Hematopoietic multipotent progenitor cell (in vitro differentiated cells): ENCODE measurements around the gene NKAP. TPM values are rescaled to one million over a fixed set of nuclear protein-coding genes. Genes with fewer than 3 reads are reported as not detected.
"Not testable (repeated sequence)": the region's sequence is repeated elsewhere in the genome, so short reads cannot be mapped to it uniquely, and the experiment has no call there.

Experiments used
- DNase-seq, 3 donors: peaks; one replicate each; pipeline ENCODE4 v3.0.0-alpha.2; 2011 to 2015; ENCODE audit warnings: low read depth in 2 of 3, low spot score in 2 of 3
- total RNA-seq: library from RNA; depleted of rRNA; stranded (reverse); fragments of >200 nt; gene quantifications from one replicate; pipeline ENCODE4 v1.2.3, GENCODE V29; 2012

Gene NKAP
- total RNA-seq, 1 donor, result 3.2 TPM

DNA sequence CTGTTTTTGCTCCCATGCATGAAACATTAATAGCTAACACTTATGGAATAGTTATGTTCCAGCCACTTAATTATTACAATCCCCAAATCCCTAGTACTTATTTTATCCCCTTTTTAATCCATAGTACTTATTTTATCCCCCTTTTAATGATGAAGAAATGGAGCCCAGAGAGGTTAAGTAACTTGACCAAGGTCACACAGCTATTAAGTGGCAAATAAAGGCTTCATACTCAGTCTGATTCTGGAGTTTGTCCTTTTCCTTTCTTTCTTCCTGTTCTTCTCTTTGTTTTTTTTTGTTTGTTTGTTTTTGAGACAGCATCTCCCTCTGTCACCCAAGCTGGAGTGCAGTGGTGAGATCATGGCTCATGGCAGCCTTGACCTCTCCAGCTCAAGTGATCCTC is 2.2 kb downstream of the NKAP start:
- no peak for DNase-seq

- DNase-seq, result no peak
These were observed 8.2 kb downstream of the NKAP start for GRCh38 chrX:119935215-119935874.

GRCh38 chrX:119922391-119922790 is 21.2 kb downstream of the NKAP start:
- DNase-seq, result not testable (repeated sequence)

- no peak for DNase-seq
These were observed 23.5 kb downstream of the NKAP start for GRCh38 chrX:119919835-119920585.

DNA sequence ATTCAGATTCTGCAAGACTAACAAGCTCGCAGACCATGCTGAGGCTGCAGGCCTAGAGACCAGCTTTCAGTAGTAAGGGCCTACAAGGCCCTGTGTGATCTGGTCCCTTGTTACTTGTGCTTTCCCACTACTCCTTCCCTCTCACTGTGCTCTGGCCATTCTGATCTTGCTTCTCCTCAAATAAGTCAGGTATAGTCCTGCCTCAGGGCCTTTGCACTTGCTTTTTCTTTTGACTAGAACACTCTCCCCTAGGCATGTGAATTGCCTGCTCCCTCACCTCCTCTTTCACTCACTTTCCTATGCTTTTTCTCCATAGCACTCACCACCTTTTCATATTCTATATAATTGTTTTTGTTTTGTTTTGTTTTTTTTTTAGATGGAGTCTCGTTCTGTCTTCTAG is 25.7 kb downstream of the NKAP start:
- DNase-seq, result no peak

- no peak for DNase-seq
These were observed 27.2 kb downstream of the NKAP start for GRCh38 chrX:119916310-119916709.

GRCh38 chrX:119900976-119901375 is 42.6 kb downstream of the NKAP start:
- no peak for DNase-seq

DNA sequence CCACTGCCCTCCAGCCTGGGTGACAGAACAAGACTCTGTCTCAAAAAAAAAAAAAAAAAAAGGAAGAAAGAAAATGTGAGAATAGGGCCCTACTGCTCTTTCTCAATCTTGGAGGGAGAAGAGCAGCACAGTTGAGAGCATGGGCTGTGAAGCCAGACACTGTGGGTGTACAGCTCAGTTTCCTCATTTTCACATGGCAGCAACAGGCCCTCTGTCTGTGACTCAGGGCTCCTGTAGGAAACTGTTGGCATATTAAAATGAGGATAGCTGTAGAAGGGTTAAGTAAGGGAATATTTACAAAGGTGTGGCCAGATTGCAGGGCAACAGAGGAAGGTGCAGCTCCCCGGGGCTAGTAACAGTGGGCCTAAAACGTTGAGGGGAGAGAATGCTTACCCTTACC is 44.4 kb downstream of the NKAP start:
- peak in 2 of 3 donors; percentile 7 to 9 for DNase-seq

DNA sequence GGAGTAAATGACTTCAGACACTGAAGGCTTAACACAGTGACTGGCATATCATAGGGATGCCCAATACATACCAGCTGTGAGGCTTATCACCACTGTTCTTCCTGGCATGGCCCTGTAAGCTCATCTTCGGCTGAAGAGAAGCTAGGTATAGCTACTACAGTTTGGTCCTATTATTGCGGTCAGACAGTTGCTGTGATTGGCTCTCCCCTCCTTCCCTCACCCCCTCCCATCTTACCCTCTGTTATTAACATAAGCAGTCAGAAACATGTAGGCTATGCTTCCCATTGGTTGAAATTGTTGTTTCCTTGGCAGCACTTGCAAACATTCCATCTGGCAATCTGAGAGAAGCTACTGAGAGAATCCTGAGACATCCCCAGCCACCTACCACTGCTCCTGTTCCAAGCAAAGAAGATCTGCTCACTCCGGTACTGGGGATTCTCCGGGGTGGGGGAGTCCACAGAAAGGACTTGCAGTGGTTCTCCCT is 47.7 kb downstream of the NKAP start, which contains the start of gene AKAP14:
TSS of gene AKAP14 (plus strand) at position 51 of the 484 bp plus-strand sequence. CDS start 7,331 bp downstream, outside the sequence.
- no peak for DNase-seq

DNA sequence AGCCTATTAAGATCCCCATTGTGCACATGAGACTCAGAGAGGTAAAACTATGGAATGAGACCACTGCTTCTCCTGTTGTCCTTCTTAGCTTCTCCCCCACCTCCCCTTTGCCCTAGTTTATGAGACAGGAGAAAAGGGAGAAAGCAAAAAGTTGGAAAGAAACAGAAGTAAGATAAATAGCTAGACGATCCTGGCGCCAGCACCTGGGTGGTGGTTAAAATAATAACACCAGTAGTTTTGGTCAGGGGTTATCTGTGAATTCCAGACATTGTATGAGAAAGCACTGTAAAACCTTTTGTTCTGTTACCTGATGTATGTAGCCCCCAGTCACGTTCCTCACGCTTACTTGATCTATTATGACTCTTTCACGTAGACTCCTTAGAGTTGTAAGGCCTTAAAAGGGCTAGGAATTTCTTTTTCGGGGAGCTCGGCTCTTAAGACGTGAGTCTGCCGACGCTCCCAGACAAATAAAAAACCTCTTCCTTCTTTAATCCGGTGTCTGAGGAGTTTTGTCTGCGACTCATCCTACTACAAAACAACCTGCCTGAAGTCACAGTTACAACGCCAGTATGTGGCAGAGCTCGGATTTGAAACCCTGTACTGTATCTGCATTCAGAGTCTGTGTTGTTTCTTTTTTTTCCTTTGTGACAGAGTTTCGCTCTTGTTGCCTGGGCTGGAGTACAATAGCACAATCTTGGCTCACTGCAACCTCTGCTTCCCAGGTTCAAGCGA is 51.4 kb downstream of the NKAP start:
- DNase-seq, result not testable (repeated sequence)

GRCh38 chrX:119890626-119891025 is 52.9 kb downstream of the NKAP start:
- DNase-seq, result not testable (repeated sequence)

GRCh38 chrX:119887721-119888425 is 55.7 kb downstream of the NKAP start:
- DNase-seq, result peak in 2 of 3 donors; percentile 62 to 71

DNA sequence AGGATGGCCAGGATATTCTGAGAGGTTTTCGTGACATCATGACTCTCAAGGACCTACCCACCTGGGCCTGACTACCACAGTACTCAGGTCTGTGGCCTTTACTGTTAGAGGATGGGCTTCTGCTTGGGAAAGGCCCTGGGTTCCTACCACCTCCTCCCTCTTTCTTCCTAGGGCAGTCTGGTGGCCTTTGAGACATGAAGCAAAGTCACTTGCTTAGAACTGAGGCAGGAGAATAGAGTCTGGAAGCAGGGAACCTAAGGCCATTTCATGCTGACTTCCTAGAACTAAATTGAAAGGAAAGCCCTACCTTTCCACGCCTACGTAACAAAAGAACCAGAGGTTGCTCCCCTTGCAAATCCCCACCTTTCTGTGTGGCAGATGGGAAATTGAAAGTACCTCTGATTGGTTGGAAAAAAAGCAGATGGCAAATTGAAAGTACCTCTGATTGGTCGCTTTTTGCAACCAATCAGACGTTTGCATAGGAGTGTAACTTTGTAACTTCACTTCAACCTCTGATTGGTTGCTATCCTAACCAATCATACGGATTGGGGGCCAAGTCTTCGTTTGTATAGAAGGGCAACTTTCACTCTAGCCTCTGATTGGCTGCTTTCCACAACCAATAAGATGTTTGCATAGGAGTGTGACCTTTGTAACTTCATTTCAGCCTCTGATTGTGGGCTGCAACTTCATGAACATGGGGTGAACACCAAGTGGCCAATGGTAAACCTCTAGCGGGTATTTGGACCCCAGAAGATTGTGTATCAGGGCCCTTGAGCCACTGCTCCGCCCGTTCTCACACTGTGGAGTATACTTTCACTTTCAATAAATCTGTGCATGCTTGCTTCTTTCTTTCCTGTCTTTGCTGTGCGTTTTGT is 57.8 kb downstream of the NKAP start:
- DNase-seq, result peak in 2 of 3 donors; percentile 12 to 37

GRCh38 chrX:119880552-119881437 is 62.8 kb downstream of the NKAP start:
- DNase-seq, result peak in 2 of 3 donors; percentile 39 to 58

DNA sequence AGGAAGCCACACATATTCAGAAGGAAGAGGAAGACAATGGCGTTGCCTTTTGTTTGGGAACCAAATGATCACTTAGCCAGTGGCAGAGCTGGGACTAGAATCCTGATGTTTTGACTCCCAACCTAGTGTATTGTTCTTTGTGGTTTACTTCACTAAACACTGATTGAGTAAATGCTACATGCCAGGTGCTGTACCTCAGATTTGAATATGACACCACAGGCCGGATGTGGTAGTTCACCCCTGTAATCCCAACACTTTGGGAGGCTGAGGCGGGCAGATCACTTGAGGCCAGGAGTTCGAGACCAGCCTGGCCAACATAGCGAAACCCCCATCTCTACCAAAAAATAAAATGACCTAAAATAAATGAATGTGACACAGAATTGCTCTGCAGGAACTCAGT is 63.5 kb downstream of the NKAP start:
- no peak for DNase-seq

DNA sequence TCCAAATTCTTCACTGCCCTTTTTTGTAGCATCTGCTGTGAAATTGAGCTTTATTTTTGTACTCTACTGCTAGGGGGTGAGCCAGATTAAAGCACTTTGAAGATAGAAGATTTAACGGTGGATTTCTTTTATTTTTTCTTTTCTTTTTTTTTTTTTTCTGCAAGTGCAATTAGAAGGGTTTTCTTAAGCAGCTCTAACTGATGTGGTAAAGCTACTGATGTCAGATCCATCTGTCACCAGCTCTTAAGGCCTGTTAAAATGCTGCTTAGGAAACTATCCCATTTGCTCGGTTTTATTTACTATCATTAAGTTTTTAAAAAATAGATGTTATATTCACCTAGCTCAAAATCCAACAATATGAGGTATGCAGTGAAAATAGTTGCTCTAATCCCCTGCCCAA is 64.8 kb downstream of the NKAP start:
- no peak for DNase-seq

DNA sequence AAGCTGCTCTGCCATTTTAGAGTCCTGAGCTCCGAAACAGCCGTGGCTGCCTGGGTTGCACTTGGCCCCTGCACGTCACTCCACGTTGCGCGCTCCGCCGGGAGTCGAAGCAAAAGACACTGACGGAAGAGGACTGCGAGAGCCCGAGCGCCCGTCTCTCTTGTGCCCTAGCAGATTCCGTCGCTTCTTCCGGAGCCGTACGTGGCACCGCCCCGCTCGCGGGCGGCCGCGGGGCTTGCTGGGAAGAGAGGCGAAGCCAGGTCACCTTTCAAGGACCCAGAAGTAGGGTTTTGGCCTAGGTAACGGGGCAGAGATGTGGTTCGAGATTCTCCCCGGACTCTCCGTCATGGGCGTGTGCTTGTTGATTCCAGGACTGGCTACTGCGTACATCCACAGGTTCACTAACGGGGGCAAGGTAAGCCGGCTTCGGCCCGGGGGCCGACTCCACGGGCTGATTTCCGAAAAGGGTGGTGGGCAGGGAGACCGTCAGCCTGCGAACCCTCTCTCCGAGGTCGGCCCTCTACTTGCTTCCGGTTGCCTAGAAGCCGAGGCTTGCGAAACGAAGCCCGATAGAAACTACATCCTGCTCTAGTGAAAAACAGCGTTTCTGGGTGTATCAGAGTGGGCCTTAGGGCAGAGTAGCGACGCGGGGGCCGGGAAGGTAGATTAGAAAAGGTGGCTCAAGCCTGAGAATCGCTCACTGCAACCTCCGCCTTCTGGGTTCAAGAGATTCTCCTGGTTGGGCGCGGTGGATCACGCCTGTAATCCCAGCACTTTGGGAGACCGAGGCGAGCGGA is 71.8 kb downstream of the NKAP start, which contains the start of the genes NDUFA1 and RNF113A:
TSS of gene NDUFA1 (plus strand) at position 234 of the 797 bp plus-strand sequence. CDS start at position 314, 80 bp downstream.
TSS of gene RNF113A (minus strand) at position 135 of the 797 bp plus-strand sequence. CDS start at position 15, 120 bp downstream.
- peak; percentile 66 to 89 (median 85) for DNase-seq

GRCh38 chrX:119871245-119871598 is 72.3 kb downstream of the NKAP start:
- no peak for DNase-seq
